K562 (cell line): Measurements from ENCODE around the gene RASD2. TPM values are rescaled to one million over a fixed set of nuclear protein-coding genes. Genes with fewer than 3 reads are reported as not detected.

Source experiments
- ATAC-seq: fragments of 200-7000 bp; cut with Tn5 transposase; 3 replicates; pipeline ENCODE4 v1.9.1; 2020; ENCODE audit warnings: moderate library complexity
- BruUV-seq: library from RNA; stranded (reverse); fragments of 400-500 nt; replicated peaks from 2 replicates; lab custom pipeline; 2021; lab: Mats Ljungman, UMichigan
- CTCF ChIA-PET: fragments of 300-600 bp; formaldehyde crosslinking; extraction: SDS; loops from one replicate; lab custom pipeline; 2021; ENCODE audit warnings: low intra/inter-chr PET ratio; lab: Yijun Ruan, JAX
- POLR2A ChIA-PET: fragments of 300-600, 350-650 bp; sonication (Branson Sonifier 250); formaldehyde crosslinking; extraction: SDS; loops from one replicate; lab custom pipeline; 2021; ENCODE audit warnings: antibody characterized with exemption, inconsistent platforms; lab: Yijun Ruan, JAX
- DNase-seq, 4 experiments: peaks; one replicate each; pipeline versions ENCODE4 v3.0.0 to v3.0.0-alpha.2; 2011 to 2018; ENCODE audit warnings: low spot score in 3 of 4, mixed read lengths in 3 of 4; ENCODE audit errors: extremely low read depth in 1 of 4
- FAIRE-seq: peaks from 2 replicates; lab custom pipeline; 2011; peaks lifted over from hg19 to GRCh38; lab: Jason Lieb, UNC
- H2AFZ ChIP-seq: 2 replicates; pipeline ENCODE4 v1.6.0; 2011; ENCODE audit warnings: low read depth, low read length, control low read depth, inconsistent platforms
- H3K27ac ChIP-seq: fragments of 200-600 bp; 3 replicates; pipeline ENCODE4 v1.8.0; 2011; ENCODE audit warnings: low read depth, mild to moderate bottlenecking, control low read depth, inconsistent platforms, low read length, moderate library complexity, mixed read lengths; ENCODE audit errors: extremely low read depth
- H3K27me3 ChIP-seq, 2 experiments: fragments of 300-600 bp in 1 of 2; 2 replicates in 1 of 2; 3 replicates in 1 of 2; pipeline versions ENCODE4 v1.6.0 to v1.8.0; 2011; ENCODE audit warnings: inconsistent platforms in 2 of 2, low read length in 2 of 2, mild to moderate bottlenecking in 1 of 2, mixed read lengths in 1 of 2, moderate library complexity in 1 of 2; ENCODE audit not compliant: control insufficient read depth in 2 of 2, insufficient read depth in 2 of 2
- H3K36me3 ChIP-seq: fragments of 300-600 bp; 3 replicates; pipeline ENCODE4 v1.8.0; 2011; ENCODE audit warnings: mild to moderate bottlenecking, low read length, inconsistent platforms; ENCODE audit not compliant: control insufficient read depth, insufficient read depth
- H3K4me1 ChIP-seq, 2 experiments: fragments of 200-600 bp in 1 of 2; replicated peaks in 1 of 2; 2 replicates in 1 of 2; 3 replicates in 1 of 2; pipeline versions ENCODE4 v1.5.1 to v1.8.0; 2011; ENCODE audit warnings: inconsistent platforms in 2 of 2, low read length in 2 of 2, mild to moderate bottlenecking in 1 of 2, mixed read lengths in 1 of 2, moderate library complexity in 1 of 2; ENCODE audit not compliant: control insufficient read depth in 2 of 2, insufficient read depth in 2 of 2
- H3K4me2 ChIP-seq: 2 replicates; pipeline ENCODE4 v1.6.1; 2011; ENCODE audit warnings: low read length, control low read depth, inconsistent platforms, mixed read lengths; ENCODE audit not compliant: insufficient read depth
- H3K4me3 ChIP-seq: fragments of 200-600 bp; sonication (generic), shearing (Covaris generic); 2 replicates; pipeline ENCODE4 v1.5.1; 2016; ENCODE audit warnings: control low read depth, inconsistent platforms
- H3K79me2 ChIP-seq: fragments of 200-600 bp; 3 replicates; pipeline ENCODE4 v1.8.0; 2011; ENCODE audit warnings: low read length, inconsistent platforms; ENCODE audit not compliant: control insufficient read depth, insufficient read depth
- H3K9ac ChIP-seq, 2 experiments: 2 replicates each; pipeline versions ENCODE4 v1.6.0 to v1.6.1; 2011; ENCODE audit warnings: low read depth in 2 of 2, low read length in 2 of 2, control low read depth in 1 of 2, inconsistent platforms in 1 of 2, mild to moderate bottlenecking in 1 of 2, mixed read lengths in 1 of 2; ENCODE audit not compliant: insufficient read depth in 1 of 2
- H3K9me1 ChIP-seq: one replicate; pipeline ENCODE4 v1.6.0; 2011; ENCODE audit warnings: inconsistent platforms, mild to moderate bottlenecking, low read length, moderate library complexity; ENCODE audit not compliant: control insufficient read depth, insufficient read depth
- H3K9me3 ChIP-seq: replicated peaks from 2 replicates; pipeline ENCODE4 v1.5.1; 2011; ENCODE audit warnings: low read depth, low read length, inconsistent platforms; ENCODE audit not compliant: control insufficient read depth, insufficient read depth
- H4K20me1 ChIP-seq: replicated peaks from 2 replicates; pipeline ENCODE4 v1.6.1; 2011; ENCODE audit warnings: low read length, inconsistent platforms, mixed read lengths; ENCODE audit not compliant: control insufficient read depth, insufficient read depth
- ADNP ChIP-seq: fragments of 200-800 bp; sonication (Bioruptor generic); IDR thresholded peaks from 2 replicates; pipeline ENCODE4 v1.6.1; 2016; ENCODE audit warnings: missing genetic modification characterization, missing compliant biosample characterization
- BCOR ChIP-seq: fragments of 450-650 bp; IDR thresholded peaks from 2 replicates; pipeline ENCODE4 v1.6.1; 2016
- CBX1 ChIP-seq: sonication (generic); IDR thresholded peaks from 2 replicates; pipeline ENCODE4 v1.6.1; 2016; ENCODE audit warnings: antibody characterized with exemption, low read depth, mild to moderate bottlenecking
- ESRRA ChIP-seq: fragments of 450-650 bp; IDR thresholded peaks from 2 replicates; pipeline ENCODE4 v1.6.1; 2014; ENCODE audit warnings: low read depth, mild to moderate bottlenecking, moderate library complexity, borderline replicate concordance
- FOXM1 ChIP-seq, 2 experiments: fragments of 450-650 bp in 1 of 2; sonication (generic) in 1 of 2; formaldehyde crosslinking in 1 of 2; IDR thresholded peaks; 2 replicates each; pipeline versions ENCODE4 v1.6.1 to v1.9.0; 2017 to 2022; ENCODE audit warnings: low read depth in 2 of 2, mild to moderate bottlenecking in 2 of 2, missing genetic modification reagents in 1 of 2, moderate library complexity in 1 of 2
- HDAC2 ChIP-seq: fragments of 450-650 bp; IDR thresholded peaks from 2 replicates; pipeline ENCODE4 v1.6.1; 2016; ENCODE audit warnings: mild to moderate bottlenecking
- KDM1A ChIP-seq, 2 experiments: fragments of 450-650 bp; IDR thresholded peaks; 2 replicates each; pipeline ENCODE4 v1.6.1; 2016; ENCODE audit warnings: mild to moderate bottlenecking in 2 of 2
- RBM25 ChIP-seq: fragments of 200-400 bp; formaldehyde crosslinking; IDR thresholded peaks from 2 replicates; pipeline ENCODE4 v1.6.1; 2018; ENCODE audit warnings: low read length, low read depth, moderate library complexity; ENCODE audit not compliant: severe bottlenecking
- RCOR1 ChIP-seq, 2 experiments: IDR thresholded peaks; 2 replicates each; pipeline ENCODE4 v1.6.1; 2012; ENCODE audit warnings: low read depth in 2 of 2, low read length in 2 of 2, borderline replicate concordance in 1 of 2, improper control_type of control experiment in 1 of 2
- SMARCA5 ChIP-seq: fragments of 450-650 bp; IDR thresholded peaks from 2 replicates; pipeline ENCODE4 v1.6.1; 2016
- TBP ChIP-seq: optimal IDR thresholded peaks from 2 replicates; pipeline ENCODE3; 2011; ENCODE audit warnings: low read depth, low read length, improper control_type of control experiment
- ZNF324 ChIP-seq: fragments of 250-450 bp; sonication (Bioruptor Pico); IDR thresholded peaks from 2 replicates; pipeline ENCODE4 v1.4.0; 2020; ENCODE audit warnings: mild to moderate bottlenecking
- ZNF583 ChIP-seq: fragments of 250-450 bp; sonication (Bioruptor Pico); IDR thresholded peaks from 2 replicates; pipeline ENCODE4 v1.4.0; 2020
- ZNF696 ChIP-seq: fragments of 250-450 bp; sonication (Bioruptor Pico); conservative IDR thresholded peaks from 2 replicates; pipeline ENCODE4 v1.4.0; 2020; ENCODE audit warnings: mild to moderate bottlenecking, moderate library complexity
- WGBS: fragments of 100-300 bp; shearing (Covaris generic); methylation state at CpG from one replicate; pipeline ENCODE4 v1.1.6; 2016; ENCODE audit warnings: low coverage, mixed read lengths; ENCODE audit not compliant: insufficient coverage; ENCODE audit errors: missing lambda C conversion rate; 5-methylcytosine and 5-hydroxymethylcytosine counted together
- in situ Hi-C: fragments of 300-500 bp; cut with MboI; formaldehyde crosslinking; loops from 4 replicates; pipeline ENCODE4 v1.15.0; 2018; ENCODE audit warnings: inconsistent platforms, mixed read lengths
- intact Hi-C: fragments of 100-400 bp; cut with micrococcal nuclease; formaldehyde crosslinking; loops from 2 replicates; pipeline ENCODE4 v1.14.2; 2022
- polyA plus RNA-seq, 8 experiments: library from polyadenylated mRNA; depleted of rRNA in 4 of 8; stranded (reverse) in 5 of 8; unstranded in 3 of 8; fragments of >200 nt; fragmentation: Nextera tagmentation in 2 of 8; fragmentation: Illumina TruSeq in 1 of 8; extraction: Ambion mirVana in 2 of 8; extraction: Trizol in 1 of 8; gene quantifications; 2 replicates each; pipeline versions ENCODE4 v1.2.1 to v1.2.3, GENCODE V29; 2011 to 2014; ENCODE audit warnings: inconsistent platforms in 1 of 8, missing spikeins in 1 of 8
- total RNA-seq, 7 experiments: library from RNA; depleted of rRNA in 6 of 7; stranded (reverse); fragments of >200 nt in 6 of 7; fragmentation: Illumina TruSeq in 2 of 7; extraction: Trizol in 2 of 7; gene quantifications; 2 replicates each; pipeline versions ENCODE4 v1.2.1 to v1.2.3, GENCODE V29; 2011 to 2021; ENCODE audit warnings: low replicate concordance in 1 of 7

Gene RASD2
- total and polyA plus RNA-seq, 9 of the 15 experiments (the other 6 are each of a cell fraction or from before 2014, with no cell fraction given), result 0.05 TPM; not detected in 8

DNA sequence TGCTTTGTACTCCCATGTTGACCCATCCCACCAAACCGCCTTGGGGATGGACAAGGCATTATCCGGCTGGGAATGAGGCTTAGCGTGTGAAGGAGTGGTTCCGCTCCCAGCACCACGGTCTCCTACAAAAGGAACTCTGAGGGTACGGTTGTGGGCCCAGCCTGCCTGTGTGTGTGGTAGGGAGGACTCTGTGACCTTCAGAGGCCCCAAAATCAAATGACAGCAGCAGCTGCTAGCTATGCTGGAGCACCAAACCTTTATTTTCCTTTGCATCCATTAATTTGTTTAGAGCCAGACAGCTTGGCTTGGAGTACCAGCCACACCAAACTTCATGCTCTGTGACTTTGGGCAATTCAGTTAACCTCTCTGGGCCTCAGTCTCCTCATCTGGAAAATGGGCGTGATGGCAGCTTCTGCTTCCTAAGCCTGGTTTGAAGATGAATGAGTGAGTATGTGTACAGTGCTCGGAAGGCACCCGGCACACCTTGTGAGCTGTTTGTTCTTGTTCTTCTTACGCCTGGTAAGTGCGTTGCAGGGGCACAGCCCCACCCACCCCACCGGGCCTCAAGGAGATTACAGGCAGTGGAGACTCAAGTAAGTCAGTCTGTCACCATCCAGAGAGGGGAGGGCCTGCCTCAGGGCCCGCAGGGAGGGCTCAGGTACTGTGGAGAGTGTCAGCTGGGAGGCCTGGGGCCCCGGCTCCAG lies 51.2 kb downstream of the RASD2 start:
- POLR2A ChIA-PET, result no interaction called here
- intact Hi-C loops, result no loop called here

More for the DNA sequence above, 51.2 kb downstream of the RASD2 start:
- Histone ChIP-seq H3K27ac (no peak overlapping the region), H4K20me1 (no peaks in the 10 kb centered on the region), H3K9me3 (no peaks in the 10 kb centered on the region), H3K4me1 (peaks cover 5 to 6% of the 10 kb centered on the region in 2 experiments; a peak in 4 of 5 replicates), H2AFZ (no peak overlapping the region), H3K36me3 (no peaks in the 10 kb centered on the region), H3K4me3 (no peak overlapping the region), H3K4me2 (no peak overlapping the region), H3K79me2 (no peaks in the 10 kb centered on the region), H3K9me1 (no peaks in the 10 kb centered on the region), H3K9ac (no peak overlapping the region; a peak in 1 of 4 replicates), H3K27me3 (no peaks in the 10 kb centered on the region; a peak in 1 of 5 replicates)
- TF ChIP-seq ZNF696 (CRISPR knock-in tag) (no peak), CBX1 (peak; percentile 41; the same call in 1 of the 2 replicates), HDAC2 (0 out of 2 replicates have a peak, but pooled peaks have one; percentile 33), ZNF583 (CRISPR knock-in tag) (no peak), RCOR1 (IDR thresholded peaks at IDR 0.05; ENCODE audit: borderline replicate concordance in 1 of 2, low read depth in 2 of 2, low read length in 2 of 2) (peak in 1 of 2 experiments; percentile 40; a peak in 1 of 4 replicates), RBM25 (peak; percentile 90), ESRRA (peak; percentile 97), SMARCA5 (0 out of 2 replicates have a peak, but pooled peaks have one; percentile 42), BCOR (peak; percentile 58; the same call in 1 of the 2 replicates), ZNF324 (CRISPR knock-in tag) (no peak), KDM1A (IDR thresholded peaks at IDR 0.05) (peak in 1 of 2 experiments; percentile 39; a peak in 1 of 4 replicates), ADNP (peak; percentile 48; the same call in 1 of the 2 replicates), FOXM1 (IDR thresholded peaks at IDR 0.05; ENCODE audit: low read depth) (no peak), FOXM1 (CRISPR knock-in tag; IDR thresholded peaks at IDR 0.05; ENCODE audit: low read depth) (no peak), TBP (no peak)
- DNase-seq, result no peak
- 41% methylated on average over 10 of the region's 14 CpGs for WGBS
- no peak for ATAC-seq
- BruUV-seq, result no TSS peak
- CTCF ChIA-PET, result no interaction called here
- in situ Hi-C loops, result no loop called here
- no peak for FAIRE-seq
